ENCODE data around the gene BCKDK. TPM values are rescaled to one million over a fixed set of nuclear protein-coding genes. Genes with fewer than 3 reads are reported as not detected.

BCKDK gene
- total and polyA plus RNA-seq, 2 donors = 9.3 to 16.7 TPM

DNA sequence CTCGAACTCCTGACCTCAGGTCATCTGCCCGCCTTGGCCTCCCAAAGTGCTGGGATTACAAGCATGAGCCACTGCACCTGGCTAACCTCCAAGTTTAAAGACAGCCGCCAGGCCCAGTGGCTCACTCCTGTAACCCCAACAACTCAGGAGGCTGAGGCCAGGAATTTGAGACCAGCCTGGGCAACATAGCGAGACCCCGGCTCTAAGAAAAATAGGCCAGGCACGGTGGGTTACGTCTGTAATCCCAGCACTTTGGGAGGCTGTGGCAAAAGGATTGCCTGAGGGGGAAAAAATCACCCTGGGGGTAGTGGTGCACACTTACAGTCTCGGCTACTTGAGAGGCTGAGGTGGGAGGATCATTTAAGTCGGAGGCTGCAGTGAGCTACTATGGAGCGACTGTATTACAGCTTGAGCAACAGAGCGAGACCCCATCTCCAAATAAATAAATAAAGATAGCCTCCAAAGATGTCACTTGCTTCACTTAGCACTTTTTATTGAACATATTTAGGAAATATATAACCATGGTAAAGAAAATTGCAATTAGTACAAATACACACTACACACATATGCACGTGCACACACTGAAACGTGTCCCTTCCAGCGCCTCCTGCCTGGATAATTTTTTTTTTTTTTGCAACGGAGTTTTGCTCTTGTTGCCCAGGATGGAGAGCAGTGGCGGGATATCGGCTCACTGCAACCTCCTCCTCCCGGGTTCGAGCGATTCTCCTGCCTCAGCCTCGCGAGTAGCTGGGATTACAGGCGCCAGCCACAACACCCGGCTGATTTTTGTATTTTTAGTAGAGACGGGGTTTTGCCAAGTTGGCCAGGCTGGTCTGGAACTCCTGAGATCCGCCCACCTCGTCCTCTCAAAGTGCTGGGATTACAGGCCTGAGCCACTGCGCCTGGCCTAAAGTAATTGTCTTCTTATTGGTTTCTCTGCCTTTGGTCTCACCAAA is 1.4 kb upstream of the BCKDK start:
- no peak overlapping the region for H3K27ac ChIP-seq (ENCODE audit: low read depth in 1 of 2, low read length in 1 of 2)
- WGBS = 96% methylated on average over 28 of the region's 28 CpGs
- peaks cover 15 to 18% of the 10 kb centered on the region in 2 donors for H3K4me1 ChIP-seq (ENCODE audit: control insufficient read depth in 2 of 2, insufficient read depth in 2 of 2, low read length in 2 of 2)
- peaks cover 14 to 25% of the 10 kb centered on the region in 2 donors for H3K36me3 ChIP-seq (ENCODE audit: control insufficient read depth in 2 of 2, insufficient read depth in 2 of 2, low read length in 1 of 2)
- DNase-seq (ENCODE audit: low read depth in 6 of 9, low spot score in 9 of 9) = no peak
- no peaks in the 10 kb centered on the region for H3K9me3 ChIP-seq (ENCODE audit: control insufficient read depth in 2 of 2, insufficient read depth in 1 of 2, low read length in 1 of 2)
- no peaks in the 10 kb centered on the region for H3K27me3 ChIP-seq (ENCODE audit: control insufficient read depth in 2 of 2, insufficient read depth in 1 of 2, low read length in 1 of 2)
- H3K4me3 ChIP-seq (ENCODE audit: low read length in 2 of 2) = no peak overlapping the region

GRCh38 chr16:31107465-31107867 is 720 bp upstream of the BCKDK start:
- Histone ChIP-seq H3K36me3 (ENCODE audit: control insufficient read depth in 2 of 2, insufficient read depth in 2 of 2, low read length in 1 of 2) (peaks cover 21 to 32% of the 10 kb centered on the region in 2 donors), H3K27me3 (ENCODE audit: control insufficient read depth in 2 of 2, insufficient read depth in 1 of 2, low read length in 1 of 2) (no peaks in the 10 kb centered on the region), H3K4me3 (ENCODE audit: low read length in 2 of 2) (no peak overlapping the region), H3K9me3 (ENCODE audit: control insufficient read depth in 2 of 2, insufficient read depth in 1 of 2, low read length in 1 of 2) (no peaks in the 10 kb centered on the region), H3K4me1 (ENCODE audit: control insufficient read depth in 2 of 2, insufficient read depth in 2 of 2, low read length in 2 of 2) (peaks cover 15 to 18% of the 10 kb centered on the region in 2 donors), H3K27ac (ENCODE audit: low read depth in 1 of 2, low read length in 1 of 2) (no peak overlapping the region)
- WGBS = 98% methylated on average over 6 of the region's 6 CpGs
- DNase-seq (ENCODE audit: low read depth in 6 of 9, low spot score in 9 of 9) = no peak

DNA sequence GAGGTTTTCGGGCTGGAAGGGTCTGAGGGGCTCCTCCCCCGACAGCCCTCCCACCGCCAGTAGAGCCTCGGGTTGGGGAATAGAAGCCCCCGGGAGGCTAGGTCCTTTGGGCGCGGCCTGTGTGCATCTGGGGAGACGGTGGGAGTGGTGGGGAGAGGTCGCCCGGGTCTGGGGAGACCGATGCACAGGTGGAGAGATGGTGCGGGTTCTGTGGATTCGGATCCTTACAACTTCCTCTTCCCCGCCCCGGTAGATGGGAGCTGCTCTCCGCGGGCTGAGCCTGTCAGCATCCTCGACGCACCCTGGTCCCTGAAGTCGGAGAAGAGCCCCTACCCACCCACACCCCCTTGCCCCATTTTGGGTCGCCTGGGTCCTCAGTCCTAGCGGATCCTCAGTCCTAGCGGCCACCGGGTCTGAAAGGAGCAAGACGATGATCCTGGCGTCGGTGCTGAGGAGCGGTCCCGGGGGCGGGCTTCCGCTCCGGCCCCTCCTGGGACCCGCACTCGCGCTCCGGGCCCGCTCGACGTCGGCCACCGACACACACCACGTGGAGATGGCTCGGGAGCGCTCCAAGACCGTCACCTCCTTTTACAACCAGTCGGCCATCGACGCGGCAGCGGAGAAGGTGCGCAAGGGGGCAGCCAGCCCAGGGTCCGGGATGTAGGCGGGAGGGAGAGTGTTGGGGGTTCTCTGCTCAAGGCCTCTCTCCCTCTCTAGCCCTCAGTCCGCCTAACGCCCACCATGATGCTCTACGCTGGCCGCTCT is 790 bp downstream of the BCKDK start:
- H3K4me3 ChIP-seq (ENCODE audit: low read length in 2 of 2) = peak overlapping the region; percentile 57 to 96
- no peak overlapping the region for H3K27ac ChIP-seq (ENCODE audit: low read depth in 1 of 2, low read length in 1 of 2)
- no peaks in the 10 kb centered on the region for H3K9me3 ChIP-seq (ENCODE audit: control insufficient read depth in 2 of 2, insufficient read depth in 1 of 2, low read length in 1 of 2)
- peaks cover 22 to 37% of the 10 kb centered on the region in 2 donors for H3K36me3 ChIP-seq (ENCODE audit: control insufficient read depth in 2 of 2, insufficient read depth in 2 of 2, low read length in 1 of 2)
- 58% methylated on average over 57 of the region's 57 CpGs for WGBS
- no peak for DNase-seq (ENCODE audit: low read depth in 6 of 9, low spot score in 9 of 9)
- H3K4me1 ChIP-seq (ENCODE audit: control insufficient read depth in 2 of 2, insufficient read depth in 2 of 2, low read length in 2 of 2) = peaks cover 15 to 18% of the 10 kb centered on the region in 2 donors
- no peaks in the 10 kb centered on the region for H3K27me3 ChIP-seq (ENCODE audit: control insufficient read depth in 2 of 2, insufficient read depth in 1 of 2, low read length in 1 of 2)

- H3K27me3 ChIP-seq (ENCODE audit: control insufficient read depth in 2 of 2, insufficient read depth in 1 of 2, low read length in 1 of 2) = no peaks in the 10 kb centered on the region
- H3K4me3 ChIP-seq (ENCODE audit: low read length in 2 of 2) = no peak overlapping the region
- 97% methylated on average over 12 of the region's 12 CpGs for WGBS
- peaks cover 22 to 37% of the 10 kb centered on the region in 2 donors for H3K36me3 ChIP-seq (ENCODE audit: control insufficient read depth in 2 of 2, insufficient read depth in 2 of 2, low read length in 1 of 2)
- H3K4me1 ChIP-seq (ENCODE audit: control insufficient read depth in 2 of 2, insufficient read depth in 2 of 2, low read length in 2 of 2) = peaks cover 15 to 18% of the 10 kb centered on the region in 2 donors
- no peaks in the 10 kb centered on the region for H3K9me3 ChIP-seq (ENCODE audit: control insufficient read depth in 2 of 2, insufficient read depth in 1 of 2, low read length in 1 of 2)
- no peak for DNase-seq (ENCODE audit: low read depth in 6 of 9, low spot score in 9 of 9)
- no peak overlapping the region for H3K27ac ChIP-seq (ENCODE audit: low read depth in 1 of 2, low read length in 1 of 2)
These were observed 1.4 kb downstream of the BCKDK start for GRCh38 chr16:31109622-31110021.

DNA sequence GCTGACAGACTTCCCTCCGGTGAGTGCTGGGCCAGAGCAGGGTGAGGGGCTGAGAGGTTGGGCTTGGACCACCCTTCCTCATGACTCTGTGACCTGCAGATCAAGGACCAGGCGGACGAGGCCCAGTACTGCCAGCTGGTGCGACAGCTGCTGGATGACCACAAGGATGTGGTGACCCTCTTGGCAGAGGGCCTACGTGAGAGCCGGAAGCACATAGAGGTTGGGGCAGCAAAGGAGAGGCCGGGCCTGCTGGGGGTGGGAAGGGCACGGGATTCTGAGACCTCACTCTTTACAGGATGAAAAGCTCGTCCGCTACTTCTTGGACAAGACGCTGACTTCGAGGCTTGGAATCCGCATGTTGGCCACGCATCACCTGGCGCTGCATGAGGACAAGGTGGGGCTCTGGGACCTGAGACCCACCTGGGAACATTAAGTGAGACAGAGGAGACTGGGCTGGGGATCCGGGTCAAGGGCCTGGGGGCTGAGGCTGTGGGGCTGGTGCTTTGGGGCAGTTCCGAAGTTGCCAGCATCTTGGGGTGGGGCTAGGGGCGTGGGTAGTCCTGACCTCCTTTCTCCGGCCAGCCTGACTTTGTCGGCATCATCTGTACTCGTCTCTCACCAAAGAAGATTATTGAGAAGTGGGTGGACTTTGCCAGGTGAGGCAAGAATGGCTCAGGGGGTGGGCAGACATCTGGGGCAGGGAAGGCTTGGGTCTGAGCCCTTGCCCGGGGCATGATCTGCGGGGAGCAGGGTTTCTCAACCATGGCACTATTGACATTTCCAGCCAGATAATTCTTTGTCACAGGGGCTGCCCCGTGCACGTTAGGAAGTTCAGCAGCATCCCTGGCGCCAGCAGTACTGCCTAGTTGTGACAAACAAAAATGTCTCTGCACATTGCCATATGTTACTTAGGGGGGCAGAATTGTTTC is 2.2 kb downstream of the BCKDK start:
- Histone ChIP-seq H3K4me3 (ENCODE audit: low read length in 2 of 2) (no peak overlapping the region), H3K4me1 (ENCODE audit: control insufficient read depth in 2 of 2, insufficient read depth in 2 of 2, low read length in 2 of 2) (peaks cover 15 to 18% of the 10 kb centered on the region in 2 donors), H3K27me3 (ENCODE audit: control insufficient read depth in 2 of 2, insufficient read depth in 1 of 2, low read length in 1 of 2) (no peaks in the 10 kb centered on the region), H3K9me3 (ENCODE audit: control insufficient read depth in 2 of 2, insufficient read depth in 1 of 2, low read length in 1 of 2) (no peaks in the 10 kb centered on the region), H3K36me3 (ENCODE audit: control insufficient read depth in 2 of 2, insufficient read depth in 2 of 2, low read length in 1 of 2) (peaks cover 22 to 37% of the 10 kb centered on the region in 2 donors), H3K27ac (ENCODE audit: low read depth in 1 of 2, low read length in 1 of 2) (no peak overlapping the region)
- no peak for DNase-seq (ENCODE audit: low read depth in 6 of 9, low spot score in 9 of 9)
- WGBS = 94% methylated on average over 26 of the region's 26 CpGs

DNA sequence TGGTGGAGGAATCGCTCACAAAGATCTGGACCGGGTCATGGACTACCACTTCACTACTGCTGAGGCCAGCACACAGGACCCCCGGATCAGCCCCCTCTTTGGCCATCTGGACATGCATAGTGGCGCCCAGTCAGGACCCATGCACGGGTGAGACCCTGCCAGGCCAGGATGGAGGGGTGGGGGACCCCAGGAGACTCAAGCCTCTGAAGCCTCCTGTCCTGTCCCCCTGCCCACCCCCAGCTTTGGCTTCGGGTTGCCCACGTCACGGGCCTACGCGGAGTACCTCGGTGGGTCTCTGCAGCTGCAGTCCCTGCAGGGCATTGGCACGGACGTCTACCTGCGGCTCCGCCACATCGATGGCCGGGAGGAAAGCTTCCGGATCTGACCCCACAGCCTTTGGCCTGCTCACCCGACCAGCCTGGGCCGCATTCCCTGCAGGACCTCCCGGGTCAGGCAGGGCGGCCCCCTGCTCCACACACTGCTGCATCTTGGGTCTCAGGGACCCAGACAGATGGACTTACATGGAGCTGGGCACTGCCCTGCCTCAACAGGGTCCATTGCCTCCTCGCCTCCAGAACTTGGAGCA is 3.8 kb downstream of the BCKDK start:
- DNase-seq (ENCODE audit: low read depth in 6 of 9, low spot score in 9 of 9) = no peak
- peaks cover 12 to 16% of the 10 kb centered on the region in 2 donors for H3K4me1 ChIP-seq (ENCODE audit: control insufficient read depth in 2 of 2, insufficient read depth in 2 of 2, low read length in 2 of 2)
- WGBS = 97% methylated on average over 23 of the region's 23 CpGs
- peaks cover 22 to 37% of the 10 kb centered on the region in 2 donors for H3K36me3 ChIP-seq (ENCODE audit: control insufficient read depth in 2 of 2, insufficient read depth in 2 of 2, low read length in 1 of 2)
- H3K27me3 ChIP-seq (ENCODE audit: control insufficient read depth in 2 of 2, insufficient read depth in 1 of 2, low read length in 1 of 2) = no peaks in the 10 kb centered on the region
- no peak overlapping the region for H3K4me3 ChIP-seq (ENCODE audit: low read length in 2 of 2)
- no peak overlapping the region for H3K27ac ChIP-seq (ENCODE audit: low read depth in 1 of 2, low read length in 1 of 2)
- no peaks in the 10 kb centered on the region for H3K9me3 ChIP-seq (ENCODE audit: control insufficient read depth in 2 of 2, insufficient read depth in 1 of 2, low read length in 1 of 2)

- WGBS = over 99% methylated on average over 2 of the region's 2 CpGs
- H3K9me3 ChIP-seq (ENCODE audit: control insufficient read depth in 2 of 2, insufficient read depth in 1 of 2, low read length in 1 of 2) = no peaks in the 10 kb centered on the region
- H3K4me3 ChIP-seq (ENCODE audit: low read length in 2 of 2) = no peak overlapping the region
- no peak for DNase-seq (ENCODE audit: low read depth in 6 of 9, low spot score in 9 of 9)
- H3K4me1 ChIP-seq (ENCODE audit: control insufficient read depth in 2 of 2, insufficient read depth in 2 of 2, low read length in 2 of 2) = peaks cover 10 to 16% of the 10 kb centered on the region in 2 donors
- H3K36me3 ChIP-seq (ENCODE audit: control insufficient read depth in 2 of 2, insufficient read depth in 2 of 2, low read length in 1 of 2) = peaks cover 22 to 37% of the 10 kb centered on the region in 2 donors
- no peaks in the 10 kb centered on the region for H3K27me3 ChIP-seq (ENCODE audit: control insufficient read depth in 2 of 2, insufficient read depth in 1 of 2, low read length in 1 of 2)
- no peak overlapping the region for H3K27ac ChIP-seq (ENCODE audit: low read depth in 1 of 2, low read length in 1 of 2)
These were observed 4.5 kb downstream of the BCKDK start for GRCh38 chr16:31112711-31113110.
